ENCODE results near the gene ZCCHC14.

GRCh38 chr16:87442581-87442966 is 50.2 kb downstream of the ZCCHC14 start:
- TF ChIP-seq CTCF (IDR thresholded peaks at IDR 0.05) (no peak), POLR2A (IDR thresholded peaks at IDR 0.05) (no peak)

Measured in esophagus squamous epithelium (tissue), 4 donors.